Activated CD8-positive, alpha-beta T cell treated with anti-CD3 and anti-CD28 coated beads for 36 hours (primary cell): ENCODE results near the gene RNF223. TPM values are rescaled to one million over a fixed set of nuclear protein-coding genes. Genes with fewer than 3 reads are reported as not detected.

Experiments used
- ATAC-seq: fragments of 200-7000 bp; cut with Tn5 transposase; one replicate; pipeline ENCODE4 v1.10.0; 2021; ENCODE audit warnings: mild to moderate bottlenecking, moderate library complexity
- CTCF ChIA-PET: fragments of 350-600 bp; sonication (Branson Sonifier 250); formaldehyde crosslinking; loops from one replicate; lab custom pipeline; 2021; ENCODE audit warnings: antibody characterized with exemption; lab: Charles Lee
- POLR2A ChIA-PET: fragments of 350-600 bp; sonication (Branson Sonifier 250); formaldehyde crosslinking; loops from one replicate; lab custom pipeline; 2021; ENCODE audit warnings: antibody characterized with exemption; lab: Charles Lee
- DNase-seq: peaks from one replicate; pipeline ENCODE4 v3.0.0-alpha.2; 2020
- H3K27ac Mint-ChIP-seq: one replicate; pipeline ENCODE4 v1.8.0; 2021; ENCODE audit warnings: mild to moderate bottlenecking, mixed read lengths
- H3K27me3 Mint-ChIP-seq: one replicate; pipeline ENCODE4 v1.8.0; 2021; ENCODE audit warnings: mixed read lengths
- H3K36me3 Mint-ChIP-seq: one replicate; pipeline ENCODE4 v1.8.0; 2021; ENCODE audit warnings: low read depth, mixed read lengths
- H3K4me1 Mint-ChIP-seq: one replicate; pipeline ENCODE4 v1.8.0; 2021; ENCODE audit warnings: low read depth, mixed read lengths
- H3K4me3 Mint-ChIP-seq: one replicate; pipeline ENCODE4 v1.8.0; 2021; ENCODE audit warnings: mild to moderate bottlenecking, moderate library complexity, mixed read lengths
- H3K9me3 Mint-ChIP-seq: one replicate; pipeline ENCODE4 v1.8.0; 2021; ENCODE audit warnings: mixed read lengths
- intact Hi-C: fragments of 100-400 bp; cut with micrococcal nuclease; formaldehyde crosslinking; loops from one replicate; pipeline ENCODE4 v1.10.0; 2022
- total RNA-seq, 2 experiments: library from RNA; stranded (reverse); gene quantifications; one replicate each; pipeline ENCODE4 v1.2.3, GENCODE V29; 2021
- TF ChIP-seq, protein P1 (sequence below): fragments of 200-600 bp; IDR thresholded peaks from one replicate; pipeline ENCODE4 v1.8.0; 2022; ENCODE audit warnings: antibody characterized with exemption, mild to moderate bottlenecking

RNF223 gene
- total RNA-seq, 2 experiments from 2014 or later, result not detected

DNA sequence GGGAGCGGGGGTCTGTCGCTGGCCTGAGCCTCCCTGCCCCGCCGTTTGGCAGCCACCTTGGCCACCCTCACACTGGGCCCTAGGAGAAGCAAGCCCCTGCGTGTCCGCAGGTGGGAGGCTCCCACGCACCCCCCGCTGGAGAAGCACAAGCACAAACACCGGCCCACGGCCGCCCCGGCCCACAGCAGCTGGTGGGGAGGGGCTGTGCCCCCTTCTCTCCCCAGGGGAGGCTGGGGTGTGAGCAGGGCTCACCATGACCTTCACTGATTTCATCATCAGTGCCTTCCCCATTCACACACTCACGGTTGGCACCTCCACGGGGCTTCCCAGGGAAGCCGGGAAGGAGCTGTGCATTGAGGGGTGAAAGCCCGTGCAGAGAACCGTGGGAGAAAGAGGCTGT lies 46.3 kb downstream of the RNF223 start:
- Mint-ChIP-seq H3K9me3 (no peaks in the 10 kb centered on the region), H3K36me3 (no peaks in the 10 kb centered on the region), H3K4me3 (no peak overlapping the region), H3K27ac (no peak overlapping the region), H3K4me1 (peaks cover 7% of the 10 kb centered on the region), H3K27me3 (peaks cover 7% of the 10 kb centered on the region)
- ATAC-seq (no peak), DNase-seq (no peak)
- ChIA-PET POLR2A (no interaction called here), CTCF (no interaction called here)
- intact Hi-C loops, result no loop called here
- TF ChIP-seq, protein P1, sequence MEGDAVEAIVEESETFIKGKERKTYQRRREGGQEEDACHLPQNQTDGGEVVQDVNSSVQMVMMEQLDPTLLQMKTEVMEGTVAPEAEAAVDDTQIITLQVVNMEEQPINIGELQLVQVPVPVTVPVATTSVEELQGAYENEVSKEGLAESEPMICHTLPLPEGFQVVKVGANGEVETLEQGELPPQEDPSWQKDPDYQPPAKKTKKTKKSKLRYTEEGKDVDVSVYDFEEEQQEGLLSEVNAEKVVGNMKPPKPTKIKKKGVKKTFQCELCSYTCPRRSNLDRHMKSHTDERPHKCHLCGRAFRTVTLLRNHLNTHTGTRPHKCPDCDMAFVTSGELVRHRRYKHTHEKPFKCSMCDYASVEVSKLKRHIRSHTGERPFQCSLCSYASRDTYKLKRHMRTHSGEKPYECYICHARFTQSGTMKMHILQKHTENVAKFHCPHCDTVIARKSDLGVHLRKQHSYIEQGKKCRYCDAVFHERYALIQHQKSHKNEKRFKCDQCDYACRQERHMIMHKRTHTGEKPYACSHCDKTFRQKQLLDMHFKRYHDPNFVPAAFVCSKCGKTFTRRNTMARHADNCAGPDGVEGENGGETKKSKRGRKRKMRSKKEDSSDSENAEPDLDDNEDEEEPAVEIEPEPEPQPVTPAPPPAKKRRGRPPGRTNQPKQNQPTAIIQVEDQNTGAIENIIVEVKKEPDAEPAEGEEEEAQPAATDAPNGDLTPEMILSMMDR, result no peak

DNA sequence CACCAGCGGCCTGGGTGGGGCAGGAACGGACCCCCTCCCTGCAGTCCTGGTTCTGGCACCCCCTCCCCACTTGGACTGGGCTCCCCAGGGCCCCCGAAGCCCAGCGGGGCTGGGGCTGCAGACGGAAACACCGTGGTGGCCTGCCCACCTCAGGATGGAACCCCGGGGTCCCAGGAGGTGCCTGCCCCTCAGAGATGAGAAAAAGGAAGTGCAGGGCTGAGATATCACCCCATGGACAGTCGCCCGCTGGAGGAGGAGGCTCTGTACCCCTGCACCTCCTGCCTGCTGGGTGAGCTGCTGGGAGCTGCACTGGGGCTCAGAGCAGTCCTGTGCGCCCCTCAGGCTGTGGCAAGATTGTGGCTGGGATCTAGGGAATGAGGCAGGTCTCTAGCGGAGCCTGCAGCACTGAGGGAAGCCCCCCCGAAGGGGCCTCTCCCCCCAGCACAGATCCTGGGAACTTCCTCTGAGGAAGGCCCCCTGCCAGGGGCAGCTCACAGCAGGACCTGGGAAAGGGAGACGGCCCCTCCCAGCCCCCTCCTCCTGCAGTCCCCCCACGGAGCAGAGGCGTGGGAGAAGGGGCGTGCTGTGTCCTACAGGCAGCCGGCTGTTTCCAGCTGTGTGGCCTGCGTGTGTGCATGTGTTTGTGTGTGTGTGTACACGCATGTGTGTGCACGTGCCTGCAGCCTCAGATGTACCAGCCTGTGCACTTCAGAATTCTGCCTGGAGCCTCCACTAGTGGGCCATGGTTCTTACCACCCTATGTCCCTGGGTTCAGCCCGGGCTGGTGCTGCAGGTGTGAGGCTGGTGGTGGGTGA lies 47.3 kb downstream of the RNF223 start:
- Mint-ChIP-seq H3K4me1 (no peaks in the 10 kb centered on the region), H3K27ac (no peak overlapping the region), H3K27me3 (no peaks in the 10 kb centered on the region), H3K4me3 (no peak overlapping the region), H3K9me3 (no peaks in the 10 kb centered on the region), H3K36me3 (no peaks in the 10 kb centered on the region)
- TF ChIP-seq, protein P1, result no peak
- intact Hi-C loops, result no loop called here
- ChIA-PET POLR2A (no interaction called here), CTCF (no interaction called here)
- DNase-seq (no peak), ATAC-seq (no peak)

DNA sequence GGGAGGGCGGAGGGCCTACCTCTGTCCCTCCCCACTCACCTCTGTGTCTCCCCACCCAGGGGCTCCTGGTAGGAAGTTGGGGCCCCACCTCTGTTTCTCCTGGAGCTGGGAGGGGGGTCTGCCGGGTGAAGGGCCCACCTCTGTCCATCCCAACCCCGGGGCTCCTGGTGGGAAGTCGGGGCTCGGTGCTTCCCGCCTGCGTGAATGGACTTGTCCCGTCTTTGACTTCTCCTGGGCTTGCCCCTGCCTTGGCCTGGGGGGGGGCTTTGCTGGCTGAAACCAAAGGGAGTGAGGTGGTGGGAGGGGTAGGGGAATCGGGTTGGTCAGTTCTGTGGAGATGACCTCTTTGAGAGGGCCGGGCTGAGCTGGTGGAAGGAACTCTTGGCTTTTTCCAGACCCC lies 48.4 kb downstream of the RNF223 start:
- TF ChIP-seq, protein P1, result no peak
- H3K9me3 Mint-ChIP-seq, result no peaks in the 10 kb centered on the region
- peaks cover 2% of the 10 kb centered on the region for H3K4me1 Mint-ChIP-seq
- no peaks in the 10 kb centered on the region for H3K36me3 Mint-ChIP-seq
- no peaks in the 10 kb centered on the region for H3K27me3 Mint-ChIP-seq
- ChIA-PET POLR2A (no interaction called here), CTCF (no interaction called here)
- no peak overlapping the region for H3K27ac Mint-ChIP-seq
- ATAC-seq (no peak), DNase-seq (no peak)
- H3K4me3 Mint-ChIP-seq, result no peak overlapping the region
- intact Hi-C loops, result no loop called here

DNA sequence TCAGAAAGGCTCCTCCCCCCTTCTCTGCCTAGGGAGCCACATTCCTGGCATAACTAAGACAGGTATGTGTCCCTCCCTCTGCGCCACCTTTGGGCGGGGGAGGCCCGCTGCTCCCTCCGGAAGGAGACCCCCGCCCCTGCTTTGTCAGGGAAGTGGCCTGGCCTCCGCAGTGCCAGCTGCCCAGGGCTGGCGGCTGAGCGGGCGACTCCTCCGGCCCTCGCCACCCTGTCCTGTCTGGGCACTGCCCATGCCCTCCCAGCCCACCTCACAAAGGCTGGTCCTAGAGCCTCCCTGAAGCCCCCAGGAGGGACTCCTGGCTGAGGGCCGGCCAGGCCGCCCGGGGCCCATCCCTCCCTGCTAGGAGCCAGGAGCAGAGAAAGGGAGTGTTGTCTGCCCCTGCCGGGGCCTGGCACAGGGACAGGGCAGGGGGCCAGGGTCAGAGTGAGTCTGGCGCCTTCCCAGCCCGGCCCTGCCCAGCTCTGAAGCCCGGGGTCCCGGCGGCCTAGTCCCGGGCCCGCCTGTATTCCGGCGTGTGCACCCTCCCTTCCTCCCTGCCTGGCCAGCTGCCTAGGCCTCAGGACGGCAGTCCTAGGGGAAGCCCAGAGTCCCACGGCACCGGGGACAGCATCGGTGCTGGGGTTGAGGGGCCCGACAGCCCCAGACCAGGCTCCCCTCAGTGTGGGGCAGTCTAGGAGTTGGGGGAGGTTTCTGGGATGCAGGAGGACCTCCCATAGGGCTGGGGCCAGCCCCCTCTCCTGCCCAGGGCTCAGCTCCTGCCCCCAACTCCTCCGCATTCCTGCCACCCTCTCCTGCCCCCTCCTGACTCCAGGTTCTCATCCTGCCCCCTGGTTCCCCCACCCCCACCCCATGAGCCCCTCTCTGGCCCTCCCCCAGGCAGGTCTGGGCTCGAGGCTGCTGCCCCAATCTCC lies 49.1 kb downstream of the RNF223 start:
- Mint-ChIP-seq H3K9me3 (no peaks in the 10 kb centered on the region), H3K36me3 (no peaks in the 10 kb centered on the region), H3K27me3 (no peaks in the 10 kb centered on the region), H3K4me3 (no peak overlapping the region), H3K27ac (no peak overlapping the region), H3K4me1 (peaks cover 2% of the 10 kb centered on the region)
- POLR2A ChIA-PET, result interaction anchor here (1.6 kb wide), 1 partner anchor 38 kb away, joined by 5 read pairs; no protein-coding TSS in a partner anchor
- intact Hi-C loops, result no loop called here
- CTCF ChIA-PET, result interaction anchor here (1.3 kb wide), 2 partner anchors 34 to 39 kb away, joined by 3 to 7 read pairs; no protein-coding TSS in a partner anchor
- TF ChIP-seq, protein P1, result no peak
- DNase-seq, result no peak
- ATAC-seq, result no peak
